NCI-H2227 (cell line): Measurements from ENCODE around the gene TEX101.
"Not testable (repeated sequence)": the region's sequence is repeated elsewhere in the genome, so short reads cannot be mapped to it uniquely, and the experiment has no call there.

Experiments used
- DNase-seq: peaks from one replicate; lab custom pipeline; 2025; ENCODE audit not compliant: unreplicated experiment; lab: John Stamatoyannopoulos, UW

The TEX101 gene, protein sequence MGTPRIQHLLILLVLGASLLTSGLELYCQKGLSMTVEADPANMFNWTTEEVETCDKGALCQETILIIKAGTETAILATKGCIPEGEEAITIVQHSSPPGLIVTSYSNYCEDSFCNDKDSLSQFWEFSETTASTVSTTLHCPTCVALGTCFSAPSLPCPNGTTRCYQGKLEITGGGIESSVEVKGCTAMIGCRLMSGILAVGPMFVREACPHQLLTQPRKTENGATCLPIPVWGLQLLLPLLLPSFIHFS

GRCh38 chr19:43414554-43414953 is at the start of gene TEX101:
TEX101 (plus strand) TSS chr19:43414890; CDS start chr19:43415920, 1,030 bp downstream.
- DNase-seq, result no peak

- not testable (repeated sequence) for DNase-seq
These were observed 49.0 kb upstream of the TEX101 start for GRCh38 chr19:43365677-43366076.

GRCh38 chr19:43367822-43368221 is 46.9 kb upstream of the TEX101 start:
- DNase-seq, result no peak

DNA sequence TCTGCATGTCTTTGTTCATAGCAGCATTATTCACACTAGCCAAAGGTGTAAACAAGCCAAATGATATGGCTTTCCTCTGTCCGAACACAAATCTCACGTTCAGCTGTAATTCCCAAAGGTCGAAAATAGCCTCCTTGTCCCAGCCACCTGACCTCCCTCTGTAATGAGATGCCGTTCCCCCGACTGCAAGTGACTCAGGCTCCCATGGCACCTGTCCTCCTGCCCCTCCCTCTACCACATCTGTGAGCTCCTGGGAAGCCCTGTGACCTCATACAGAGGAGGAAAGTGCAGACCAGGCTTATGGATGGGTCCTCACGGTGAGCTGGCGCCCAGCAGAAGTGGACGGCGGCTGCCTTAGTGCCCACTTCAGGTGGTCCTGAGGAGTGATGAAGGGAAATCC is 45.8 kb upstream of the TEX101 start:
- DNase-seq, result not testable (repeated sequence)

DNA sequence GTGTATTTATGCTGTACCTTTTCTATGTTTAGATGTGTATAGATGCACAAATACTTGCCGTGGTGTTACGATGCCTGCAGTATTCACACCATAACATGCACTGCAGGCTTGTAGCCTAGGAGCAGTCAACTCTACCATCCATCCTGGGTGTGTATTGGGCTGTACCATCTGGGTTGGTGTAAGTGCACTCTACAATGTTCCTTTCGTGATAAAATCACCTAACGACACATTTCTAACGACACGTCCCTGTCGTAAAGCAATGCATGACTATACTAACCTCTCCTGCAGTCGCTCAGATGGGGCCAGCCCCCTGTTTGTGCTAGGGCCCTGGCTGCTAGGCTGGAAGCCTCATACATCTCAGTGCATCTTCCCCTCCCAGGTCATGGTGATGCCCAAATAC is 42.8 kb upstream of the TEX101 start:
- DNase-seq, result no peak

- DNase-seq, result no peak
These were observed 42.2 kb upstream of the TEX101 start for GRCh38 chr19:43372462-43372861.

- DNase-seq, result not testable (repeated sequence)
These were observed 37.1 kb upstream of the TEX101 start for GRCh38 chr19:43377624-43378023.

DNA sequence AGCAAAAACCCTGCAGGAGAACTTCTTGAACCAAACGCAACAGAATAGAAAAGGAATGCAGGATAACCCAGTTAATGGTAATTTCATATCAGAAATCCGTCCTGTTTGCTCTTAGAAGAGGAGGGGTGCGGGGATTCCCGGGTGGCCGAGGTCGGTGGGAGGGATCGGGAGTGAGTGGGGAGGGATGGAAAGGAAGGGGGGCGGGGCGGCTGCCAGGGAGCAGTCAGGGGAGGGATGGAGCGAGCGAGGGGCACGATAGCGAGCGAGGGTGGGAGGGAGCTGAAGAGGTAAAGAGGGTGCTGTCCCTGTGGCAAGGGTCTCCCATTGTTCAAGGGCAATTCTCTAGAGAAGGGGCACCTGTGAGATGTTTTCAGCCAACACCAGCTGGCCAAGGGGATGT is 34.7 kb upstream of the TEX101 start:
- DNase-seq, result no peak

- DNase-seq, result no peak
These were observed 33.8 kb upstream of the TEX101 start for GRCh38 chr19:43380771-43381386.

- DNase-seq, result not testable (repeated sequence)
These were observed 32.0 kb upstream of the TEX101 start for GRCh38 chr19:43382586-43383216.

DNA sequence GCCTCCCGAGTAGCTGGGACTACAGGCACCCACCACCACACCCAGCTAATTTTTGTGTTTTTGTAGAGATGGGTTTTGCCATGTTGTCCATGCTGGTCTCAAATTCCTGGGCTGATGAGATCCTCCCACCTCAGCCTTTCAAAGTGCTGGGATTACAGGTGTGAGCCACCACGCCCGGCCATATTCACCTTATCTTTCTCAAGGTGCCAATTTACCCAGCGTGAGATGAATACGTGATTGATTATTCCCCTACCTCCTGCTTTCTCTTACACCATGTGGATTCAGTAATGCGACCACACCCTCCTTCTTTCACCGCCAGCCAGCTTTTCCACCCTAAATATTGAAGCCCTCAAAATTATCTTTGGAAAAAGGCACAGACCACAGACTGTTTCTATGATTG is 31.4 kb upstream of the TEX101 start:
- DNase-seq, result not testable (repeated sequence)

- not testable (repeated sequence) for DNase-seq
These were observed 30.9 kb upstream of the TEX101 start for GRCh38 chr19:43383759-43384158.

DNA sequence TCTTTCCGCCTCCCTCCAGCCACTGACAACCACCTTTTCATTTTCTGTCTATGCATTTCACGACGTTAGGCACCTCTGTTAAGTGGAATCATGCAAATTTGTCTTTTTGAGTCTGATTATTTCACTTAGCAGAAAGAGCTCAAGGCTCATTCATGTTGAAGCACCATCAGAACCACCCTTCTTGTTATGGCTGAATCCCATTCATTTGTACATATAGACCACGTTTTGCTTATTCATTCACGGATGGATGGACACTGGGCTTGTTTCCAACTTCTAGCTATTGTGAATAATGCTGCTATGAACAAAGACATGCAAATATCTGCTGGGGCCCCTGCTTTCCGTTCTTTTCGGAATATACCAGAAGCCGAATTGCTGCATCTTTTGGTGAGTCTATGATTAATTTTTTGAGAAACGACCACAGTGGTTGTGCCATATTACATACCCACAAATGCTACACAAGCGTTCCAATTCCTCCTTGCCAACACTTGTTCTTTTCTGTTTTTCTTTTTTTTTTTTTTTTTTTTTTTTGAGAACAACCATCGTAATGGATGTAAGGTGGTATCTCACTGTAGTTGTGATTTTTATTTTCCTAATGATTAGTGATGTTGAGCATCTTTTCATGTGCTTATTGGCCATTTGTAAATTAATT is 23.7 kb upstream of the TEX101 start:
- DNase-seq, result not testable (repeated sequence)

GRCh38 chr19:43391552-43391935 is 23.1 kb upstream of the TEX101 start:
- DNase-seq, result not testable (repeated sequence)

DNA sequence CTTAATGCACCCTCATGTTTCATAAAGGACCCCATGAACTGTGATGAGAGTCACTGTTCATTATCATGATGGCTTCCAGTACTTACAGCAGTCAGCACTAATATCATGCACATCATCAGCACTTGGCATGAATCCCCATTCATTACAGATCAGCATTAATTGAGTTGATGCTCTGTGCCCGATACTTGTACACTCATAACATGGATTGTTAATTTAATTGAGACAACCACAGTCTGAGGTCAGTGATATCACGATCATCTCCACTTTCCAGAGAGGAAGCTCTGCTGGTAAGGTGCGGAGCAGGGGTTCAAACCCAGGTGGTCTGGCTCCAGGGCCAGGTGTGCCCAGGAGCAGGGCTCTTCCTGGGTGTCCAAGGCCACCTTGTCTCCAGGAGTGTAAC is 21.2 kb upstream of the TEX101 start:
- not testable (repeated sequence) for DNase-seq

DNA sequence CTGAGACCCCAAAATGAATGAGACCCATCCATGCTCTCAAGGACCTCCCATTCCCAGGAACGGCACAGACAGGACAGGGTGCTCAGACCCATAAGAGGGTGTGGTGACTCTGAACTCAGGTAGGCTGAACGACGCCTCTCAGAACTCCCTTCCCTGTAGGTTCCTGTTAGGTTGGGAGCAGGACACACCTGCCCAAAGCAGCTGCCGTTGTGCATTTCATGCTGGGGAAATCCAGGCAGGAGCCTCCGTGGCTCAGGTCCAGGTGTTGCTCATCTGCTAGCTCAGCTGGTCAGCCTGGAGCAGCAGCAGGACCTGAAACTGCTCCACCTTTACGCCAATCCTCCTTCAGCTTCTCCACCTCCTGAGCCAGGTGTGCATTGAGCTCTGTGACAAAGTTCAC is 19.1 kb upstream of the TEX101 start:
- no peak for DNase-seq

GRCh38 chr19:43406297-43406696 is 8.4 kb upstream of the TEX101 start:
- no peak for DNase-seq

DNA sequence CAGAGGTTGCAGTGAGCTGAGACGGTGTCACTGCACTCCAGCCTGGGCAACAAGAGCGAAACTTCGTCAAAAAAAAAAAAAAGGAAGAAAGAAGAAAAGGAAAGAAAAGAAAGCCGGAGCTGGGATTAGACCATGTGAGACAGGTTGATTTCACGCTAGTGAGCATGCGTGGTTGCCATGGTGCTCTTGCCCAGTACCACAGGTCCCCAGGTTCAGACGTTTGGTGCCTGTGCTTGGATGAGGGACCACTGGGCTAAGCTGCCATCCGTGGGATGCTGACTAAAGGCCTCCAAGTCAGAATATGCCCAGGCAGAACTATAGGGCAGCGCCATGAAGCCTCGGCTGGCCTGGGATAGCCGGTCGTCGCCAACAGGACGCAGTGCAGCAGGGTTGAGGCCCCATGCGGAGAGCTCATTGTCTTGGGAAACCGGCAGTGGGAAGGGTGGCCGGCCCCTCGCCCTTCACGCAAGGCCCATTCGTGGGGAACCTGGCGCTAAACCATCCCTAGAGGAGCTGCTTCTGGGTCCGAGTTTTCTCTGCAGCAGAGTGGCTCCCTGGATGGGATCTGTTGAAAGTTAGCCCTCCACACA is 7.2 kb upstream of the TEX101 start:
- DNase-seq, result no peak

GRCh38 chr19:43408043-43408442 is 6.6 kb upstream of the TEX101 start:
- DNase-seq, result no peak

DNA sequence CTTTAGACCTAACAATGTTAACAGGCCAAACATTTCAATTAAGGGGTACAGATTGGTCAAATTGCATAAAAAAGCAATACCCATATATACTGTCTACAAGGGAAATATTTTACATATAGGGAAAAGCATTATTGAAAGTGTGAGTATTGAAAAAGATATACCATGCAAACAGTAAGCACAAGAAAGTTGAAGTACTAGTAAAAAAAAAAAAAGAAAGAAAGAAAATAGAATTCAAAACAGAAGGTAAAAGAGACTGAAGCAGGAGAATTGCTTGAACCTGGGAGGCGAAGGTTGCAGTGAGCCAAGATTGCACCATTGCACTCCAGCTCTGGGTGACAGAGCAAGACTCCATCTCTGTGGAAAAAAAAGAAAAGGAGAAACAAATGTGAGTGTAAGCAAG is 5.3 kb upstream of the TEX101 start:
- DNase-seq, result no peak

GRCh38 chr19:43412441-43412840 is 2.2 kb upstream of the TEX101 start:
- DNase-seq, result no peak
